Skin epidermis (tissue), 12 donors: ENCODE measurements around the gene BTBD9.

Experiments
- H3K27ac ChIP-seq, 21 experiments: fragments of 200-600 bp; sonication (generic) in 11 of 21; one replicate each; pipeline ENCODE4 v1.5.0; 2020; ENCODE audit warnings: mild to moderate bottlenecking in 3 of 21, inconsistent platforms in 2 of 21, moderate library complexity in 2 of 21
- H3K4me3 ChIP-seq, 7 experiments: fragments of 200-600 bp; sonication (generic) in 2 of 7; one replicate each; pipeline ENCODE4 v1.5.0; 2020; ENCODE audit warnings: inconsistent platforms in 2 of 7, mild to moderate bottlenecking in 2 of 7, moderate library complexity in 1 of 7

The BTBD9 gene

GRCh38 chr6:38179794-38180430 is 459.8 kb downstream of the BTBD9 start:
- Histone ChIP-seq H3K4me3 (no peak overlapping the region), H3K27ac (no peak overlapping the region)

DNA sequence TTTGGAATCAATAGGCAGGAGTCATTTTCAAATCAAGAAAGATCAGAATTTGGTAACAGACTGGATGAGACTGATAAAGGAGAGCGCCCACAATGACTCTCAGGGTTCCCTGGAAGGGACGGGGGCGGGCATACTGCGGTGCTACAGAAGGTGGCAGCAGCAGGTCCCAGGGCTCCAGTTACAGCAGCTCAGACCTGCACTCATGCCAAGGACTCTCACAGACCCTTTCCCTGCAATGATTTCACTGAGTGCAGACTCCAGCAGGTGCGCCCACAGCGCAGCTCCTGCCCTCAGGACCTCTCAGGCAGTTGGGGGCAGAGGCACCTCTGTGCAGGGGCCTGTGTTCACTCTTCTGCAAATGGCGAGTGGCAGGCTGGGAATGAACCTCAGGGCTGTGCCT is 460.4 kb downstream of the BTBD9 start:
- Histone ChIP-seq H3K27ac (no peak overlapping the region), H3K4me3 (no peak overlapping the region)

GRCh38 chr6:38178584-38178886 is 461.2 kb downstream of the BTBD9 start:
- H3K27ac ChIP-seq, result no peak overlapping the region
- no peak overlapping the region for H3K4me3 ChIP-seq

- Histone ChIP-seq H3K4me3 (no peak overlapping the region), H3K27ac (no peak overlapping the region)
Observed at GRCh38 chr6:38177882-38178583, 461.7 kb downstream of the BTBD9 start.

DNA sequence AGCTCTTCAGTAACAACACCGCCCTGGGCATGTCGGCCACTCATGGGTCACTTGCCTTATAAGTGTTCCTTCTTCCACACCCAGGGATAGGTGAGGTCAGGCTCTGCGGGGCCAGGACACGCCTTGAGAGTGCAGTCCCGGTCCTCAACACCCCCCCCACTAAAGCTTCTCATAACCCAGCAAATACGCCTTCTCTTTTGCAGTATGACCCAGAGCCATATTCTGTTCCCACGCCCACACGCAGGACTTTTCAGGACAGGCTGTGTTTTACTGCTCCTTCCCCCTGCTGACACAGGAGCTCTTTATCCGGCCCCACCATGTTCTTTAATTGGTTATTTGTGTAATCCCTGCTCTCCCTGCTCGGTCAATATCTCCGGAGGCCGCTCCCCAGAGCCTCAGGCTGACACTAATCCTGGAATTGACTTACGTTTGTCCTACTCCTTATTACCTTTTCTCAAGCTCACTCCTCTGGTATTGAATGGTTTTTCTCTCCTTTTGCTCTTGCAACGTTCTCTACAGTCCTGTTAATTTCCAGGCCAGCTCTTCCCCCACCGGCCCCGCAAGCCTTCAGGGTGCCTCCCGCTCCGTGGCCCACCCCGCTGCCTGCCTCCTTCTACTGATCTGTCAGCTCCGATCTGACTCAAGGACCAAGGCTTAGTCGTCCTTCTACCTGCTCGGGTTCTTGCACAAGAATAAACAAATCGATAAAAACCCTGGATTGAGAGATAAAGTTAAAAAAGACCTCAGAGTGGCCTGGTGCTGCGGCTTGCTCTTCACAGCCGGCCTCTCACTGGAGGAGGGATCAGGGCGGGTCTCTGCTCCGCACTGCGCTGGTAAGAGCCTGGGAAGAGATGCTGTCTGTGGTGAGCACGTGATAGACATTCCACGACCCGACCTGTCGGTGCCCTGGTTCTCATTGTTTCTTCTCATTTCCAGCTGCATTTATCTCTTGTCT is 462.7 kb downstream of the BTBD9 start:
- H3K4me3 ChIP-seq, result no peak overlapping the region
- no peak overlapping the region for H3K27ac ChIP-seq

DNA sequence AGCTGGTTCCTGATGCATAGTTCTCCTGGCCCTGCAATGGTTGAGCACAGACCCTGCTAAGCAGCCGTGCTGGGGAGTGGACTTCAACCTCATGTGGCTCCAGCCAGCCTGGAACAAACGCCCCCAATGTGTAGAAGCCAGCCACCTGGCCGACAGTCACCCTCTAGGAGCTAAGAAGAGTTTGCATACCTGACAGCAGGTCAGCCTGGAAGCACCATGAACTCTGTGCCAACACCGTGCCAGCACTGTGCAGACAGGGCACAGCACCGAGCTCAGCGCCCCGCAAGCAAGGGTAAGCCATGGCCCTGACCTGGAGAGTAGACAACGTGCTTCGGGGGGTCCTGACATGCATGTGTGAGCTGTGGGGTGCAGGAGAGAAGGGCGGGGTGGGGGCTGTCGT is 463.9 kb downstream of the BTBD9 start:
- no peak overlapping the region for H3K27ac ChIP-seq

DNA sequence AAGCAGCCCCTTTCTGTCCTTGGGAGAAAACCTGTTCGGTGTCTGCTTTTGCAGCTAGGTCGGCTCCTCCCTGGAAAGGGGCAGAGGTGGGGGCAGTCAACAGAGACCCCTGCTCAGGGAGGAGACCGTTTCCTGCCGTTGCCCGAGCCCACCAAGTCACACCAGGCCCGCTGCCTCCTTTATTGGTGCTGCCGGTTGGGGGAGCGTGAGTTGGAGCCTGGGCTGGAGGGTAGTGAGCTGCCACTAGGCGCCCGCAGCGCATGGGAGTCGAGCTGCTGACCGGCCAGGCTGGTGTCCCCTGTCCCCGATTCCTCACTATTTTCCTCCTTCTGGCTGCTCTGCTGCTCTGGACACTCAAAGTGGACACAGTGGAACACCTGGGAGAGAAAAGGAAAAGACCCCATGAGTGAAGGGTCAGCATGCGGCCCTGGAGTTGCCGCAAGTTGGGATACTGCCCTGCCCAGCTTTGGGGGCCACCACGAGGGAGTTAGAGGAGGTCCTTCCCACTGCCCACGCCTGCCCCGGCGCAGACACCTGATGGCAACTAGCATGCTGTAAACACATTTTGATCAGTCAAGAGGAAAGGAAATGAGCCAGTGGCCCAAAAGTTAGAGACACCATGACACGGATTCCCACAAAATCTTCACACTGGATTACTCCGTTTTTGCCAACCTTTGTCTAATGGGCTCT is 464.8 kb downstream of the BTBD9 start:
- Histone ChIP-seq H3K4me3 (no peak overlapping the region), H3K27ac (no peak overlapping the region)

More for the DNA sequence above, 463.9 kb downstream of the BTBD9 start:
- H3K4me3 ChIP-seq, result no peak overlapping the region

DNA sequence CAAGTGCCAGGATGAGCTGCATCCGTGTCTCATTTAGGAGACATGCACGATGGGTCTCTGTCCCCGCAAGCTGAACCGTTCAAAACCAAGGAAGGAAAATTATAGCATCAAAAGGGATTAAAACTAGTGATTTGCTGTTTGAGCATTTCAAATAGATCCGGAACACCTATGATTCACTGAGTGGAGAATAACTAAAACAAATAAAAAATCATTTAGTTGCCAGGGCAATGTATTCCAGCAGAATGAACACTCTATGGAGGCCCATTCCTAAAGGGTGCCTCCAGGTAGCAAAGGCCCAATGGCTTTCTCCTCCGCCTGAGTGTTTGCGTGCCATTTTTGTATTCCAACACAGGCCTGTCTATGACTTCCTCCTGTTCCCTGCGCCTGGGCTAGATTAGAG is 465.4 kb downstream of the BTBD9 start:
- Histone ChIP-seq H3K4me3 (no peak overlapping the region), H3K27ac (no peak overlapping the region)

DNA sequence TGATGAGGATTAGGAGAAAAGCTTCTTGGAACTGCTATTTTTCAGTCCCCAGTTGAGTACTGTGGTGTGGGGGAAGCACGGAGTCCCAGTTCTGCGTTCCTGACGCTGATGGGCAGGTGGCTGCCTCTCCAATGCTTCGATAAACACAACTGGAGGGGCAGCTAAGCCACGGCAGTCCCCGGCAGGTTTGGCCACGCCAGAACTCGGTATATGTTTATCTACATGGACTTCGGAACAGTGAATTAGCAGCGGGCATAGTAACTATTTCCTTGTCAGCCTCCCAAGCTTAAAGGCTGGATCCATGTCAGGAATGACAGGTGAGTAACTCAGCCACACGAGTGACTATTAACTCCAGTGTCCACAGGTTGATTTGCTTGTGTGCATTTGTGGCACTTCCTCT is 465.8 kb downstream of the BTBD9 start:
- no peak overlapping the region for H3K4me3 ChIP-seq
- H3K27ac ChIP-seq, result no peak overlapping the region

GRCh38 chr6:38172739-38173410 is 466.9 kb downstream of the BTBD9 start:
- Histone ChIP-seq H3K27ac (no peak overlapping the region), H3K4me3 (no peak overlapping the region)

DNA sequence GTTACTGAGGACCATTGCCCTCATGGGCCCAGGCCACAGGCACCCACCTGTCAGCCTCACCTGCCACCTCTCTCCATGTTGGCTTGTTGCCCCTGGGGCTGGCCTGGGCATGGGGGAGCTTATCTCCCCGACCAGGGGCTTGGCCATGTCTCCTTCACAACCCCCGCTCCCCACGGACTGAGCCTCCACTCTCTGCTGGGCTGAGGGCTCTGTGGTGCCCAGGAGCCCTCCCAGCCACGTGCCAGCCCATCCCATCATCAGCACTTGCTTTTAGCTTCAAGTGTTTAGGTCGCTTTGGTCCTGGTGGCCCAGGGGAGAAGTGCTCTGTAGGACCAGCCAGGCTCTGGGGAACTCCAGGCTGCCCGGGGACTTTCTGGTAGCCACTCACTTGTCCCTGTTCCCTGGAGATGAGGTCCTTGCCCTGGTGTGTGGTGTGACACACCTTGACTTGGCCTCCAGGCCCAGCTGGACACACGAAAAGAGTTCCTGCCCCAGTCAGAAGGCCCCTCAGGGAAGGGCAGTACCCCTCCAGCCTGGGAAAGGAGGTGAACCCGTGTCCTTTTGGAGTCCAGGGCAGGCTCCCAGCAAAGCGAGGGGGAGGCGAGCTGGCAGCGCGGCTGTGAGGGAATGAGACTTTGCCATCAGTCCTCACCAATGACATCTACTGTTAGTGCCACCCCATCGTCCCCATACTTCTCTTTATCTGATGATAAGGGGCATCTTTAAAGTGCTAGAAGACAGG is 467.6 kb downstream of the BTBD9 start:
- Histone ChIP-seq H3K27ac (no peak overlapping the region), H3K4me3 (no peak overlapping the region)

- Histone ChIP-seq H3K27ac (no peak overlapping the region), H3K4me3 (no peak overlapping the region)
Observed at GRCh38 chr6:38170666-38171355, 468.9 kb downstream of the BTBD9 start.

GRCh38 chr6:38169977-38170526 is 469.7 kb downstream of the BTBD9 start:
- Histone ChIP-seq H3K27ac (no peak overlapping the region), H3K4me3 (no peak overlapping the region)

DNA sequence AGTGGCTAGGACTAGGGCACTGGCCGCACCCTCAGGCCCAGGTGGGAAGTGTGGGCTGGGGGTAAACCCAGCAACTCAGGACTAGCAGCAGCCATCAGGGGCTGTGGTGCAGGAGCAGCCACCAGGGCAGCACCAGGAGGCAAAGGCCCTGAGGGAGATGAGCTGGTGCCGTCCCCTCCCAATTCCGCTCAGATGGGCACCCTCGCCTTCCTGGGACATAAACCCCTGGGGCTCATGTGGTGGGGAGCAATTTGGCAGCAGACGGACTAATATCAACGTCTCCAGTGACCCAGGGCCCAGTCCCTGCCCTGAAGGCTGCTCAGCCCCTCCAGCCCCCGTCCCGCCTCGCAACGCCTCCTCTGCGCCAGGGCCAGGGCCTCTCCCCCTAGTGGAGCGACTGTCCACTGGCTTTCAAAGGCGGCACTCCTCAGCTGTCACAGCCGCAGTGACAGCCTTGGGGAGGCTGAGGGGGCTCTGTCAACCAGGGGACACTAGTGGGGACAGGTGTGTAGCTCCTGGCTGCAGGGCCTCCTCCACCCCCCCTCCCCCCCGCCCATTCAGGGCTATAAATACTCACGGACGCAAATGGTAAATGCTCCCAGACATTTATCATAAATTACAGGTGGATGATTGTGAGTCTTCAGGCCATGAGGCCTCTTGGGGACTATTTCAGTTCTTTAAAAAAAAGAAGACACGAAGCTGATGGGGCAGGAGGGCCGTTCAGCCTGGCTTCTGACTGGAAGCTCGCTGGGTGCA is 470.3 kb downstream of the BTBD9 start:
- Histone ChIP-seq H3K4me3 (no peak overlapping the region), H3K27ac (no peak overlapping the region)

- no peak overlapping the region for H3K27ac ChIP-seq
- no peak overlapping the region for H3K4me3 ChIP-seq
Observed at GRCh38 chr6:38168699-38169098, 471.0 kb downstream of the BTBD9 start.

GRCh38 chr6:38168126-38168525 is 471.6 kb downstream of the BTBD9 start:
- H3K4me3 ChIP-seq, result no peak overlapping the region
- H3K27ac ChIP-seq, result no peak overlapping the region

DNA sequence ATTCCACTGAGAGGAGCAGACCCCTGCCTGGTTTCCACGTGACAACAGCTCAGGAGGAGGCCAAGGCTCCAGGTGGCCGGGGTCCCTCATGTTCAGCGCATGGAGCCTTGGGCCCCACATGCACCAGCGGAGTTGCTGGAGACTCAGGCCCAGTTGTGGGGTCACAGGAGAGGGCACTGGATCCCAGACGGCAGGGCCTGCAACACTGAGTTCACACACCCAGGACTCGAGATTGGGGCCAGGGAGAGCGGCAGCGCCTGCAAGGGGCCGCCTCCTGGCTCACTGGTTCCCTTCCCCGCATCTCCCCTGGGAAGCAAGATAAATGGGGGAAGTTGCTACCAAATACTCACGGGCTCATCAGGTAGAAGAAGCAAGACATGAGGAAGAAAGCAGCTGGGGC is 472.1 kb downstream of the BTBD9 start:
- no peak overlapping the region for H3K27ac ChIP-seq

More for the DNA sequence above, 472.1 kb downstream of the BTBD9 start:
- no peak overlapping the region for H3K4me3 ChIP-seq
